GM21360 (cell line): Measurements from ENCODE around the gene WDR83.
"Not testable (repeated sequence)": the region's sequence is repeated elsewhere in the genome, so short reads cannot be mapped to it uniquely, and the experiment has no call there.

Experiments used
- ATAC-seq: cut with Tn5 transposase; IDR thresholded peaks from one replicate; pipeline ENCODE4 v1.9.1; 2021; ENCODE audit warnings: mild to moderate bottlenecking, moderate library complexity; ENCODE audit not compliant: unreplicated experiment

Gene WDR83

GRCh38 chr19:12711187-12711586 is 44.6 kb downstream of the WDR83 start:
- ATAC-seq, result no peak

DNA sequence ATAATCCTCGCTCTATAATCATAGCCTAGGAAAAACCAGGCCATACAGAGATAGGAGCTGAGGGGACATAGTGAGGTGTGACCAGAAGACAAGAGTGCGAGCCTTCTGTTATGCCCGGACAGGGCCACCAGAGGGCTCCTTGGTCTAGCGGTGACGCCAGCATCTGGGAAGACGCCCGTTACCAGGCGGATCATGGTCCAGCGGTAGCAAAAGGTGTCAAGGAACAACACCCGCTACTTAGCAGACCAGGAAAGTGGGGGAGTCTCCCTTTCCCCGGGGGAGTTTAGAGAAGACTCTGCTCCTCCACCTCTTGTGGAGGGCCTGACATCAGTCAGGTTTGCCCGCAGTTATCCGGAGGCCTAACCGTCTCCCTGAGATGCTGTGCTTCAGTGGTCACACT is 45.5 kb downstream of the WDR83 start:
- not testable (repeated sequence) for ATAC-seq

- not testable (repeated sequence) for ATAC-seq
Measured at GRCh38 chr19:12713304-12713703, 46.7 kb downstream of the WDR83 start.

DNA sequence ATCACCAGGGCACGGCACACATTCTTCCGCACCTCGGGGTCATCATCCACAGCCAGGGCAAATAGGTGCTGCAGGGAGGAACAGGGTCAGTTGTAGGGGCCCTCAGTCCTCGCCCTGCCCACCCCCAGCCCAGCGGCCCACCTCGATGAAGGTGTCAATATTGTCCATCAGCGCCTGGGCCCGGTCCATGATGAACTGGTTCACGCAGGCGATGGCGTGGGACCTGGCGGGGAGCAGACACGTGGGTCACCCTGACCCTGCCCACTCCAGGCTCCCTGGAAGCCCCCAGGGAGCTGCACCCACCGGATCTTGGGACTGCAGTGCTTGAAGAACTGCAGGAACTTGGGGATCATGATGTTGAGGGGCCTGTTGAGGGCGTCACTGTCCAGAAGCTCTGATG is 48.5 kb downstream of the WDR83 start:
- ATAC-seq, result no peak

DNA sequence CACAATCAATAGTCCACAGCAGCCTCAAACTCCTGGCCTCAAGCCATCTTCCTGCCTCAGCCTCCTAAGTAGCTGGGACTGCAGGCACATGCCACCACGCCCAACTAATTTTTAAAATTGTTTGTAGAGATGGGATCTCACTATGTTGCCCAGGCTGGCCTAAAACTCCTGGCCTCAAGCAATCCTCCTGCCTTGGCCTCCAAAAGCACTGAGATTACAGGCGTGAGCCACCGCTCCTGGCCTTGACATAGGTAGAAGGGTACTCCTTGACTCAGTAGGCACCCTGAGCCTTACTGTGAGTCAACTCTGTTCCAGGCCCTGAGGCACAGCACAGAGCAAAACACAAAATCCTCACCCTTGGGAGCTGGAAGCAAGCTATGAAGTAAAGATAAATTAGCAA is 49.3 kb downstream of the WDR83 start:
- ATAC-seq, result no peak

GRCh38 chr19:12720296-12720695 is 53.7 kb downstream of the WDR83 start:
- no peak for ATAC-seq

- no peak for ATAC-seq
Measured at GRCh38 chr19:12720851-12721655, 54.4 kb downstream of the WDR83 start.

DNA sequence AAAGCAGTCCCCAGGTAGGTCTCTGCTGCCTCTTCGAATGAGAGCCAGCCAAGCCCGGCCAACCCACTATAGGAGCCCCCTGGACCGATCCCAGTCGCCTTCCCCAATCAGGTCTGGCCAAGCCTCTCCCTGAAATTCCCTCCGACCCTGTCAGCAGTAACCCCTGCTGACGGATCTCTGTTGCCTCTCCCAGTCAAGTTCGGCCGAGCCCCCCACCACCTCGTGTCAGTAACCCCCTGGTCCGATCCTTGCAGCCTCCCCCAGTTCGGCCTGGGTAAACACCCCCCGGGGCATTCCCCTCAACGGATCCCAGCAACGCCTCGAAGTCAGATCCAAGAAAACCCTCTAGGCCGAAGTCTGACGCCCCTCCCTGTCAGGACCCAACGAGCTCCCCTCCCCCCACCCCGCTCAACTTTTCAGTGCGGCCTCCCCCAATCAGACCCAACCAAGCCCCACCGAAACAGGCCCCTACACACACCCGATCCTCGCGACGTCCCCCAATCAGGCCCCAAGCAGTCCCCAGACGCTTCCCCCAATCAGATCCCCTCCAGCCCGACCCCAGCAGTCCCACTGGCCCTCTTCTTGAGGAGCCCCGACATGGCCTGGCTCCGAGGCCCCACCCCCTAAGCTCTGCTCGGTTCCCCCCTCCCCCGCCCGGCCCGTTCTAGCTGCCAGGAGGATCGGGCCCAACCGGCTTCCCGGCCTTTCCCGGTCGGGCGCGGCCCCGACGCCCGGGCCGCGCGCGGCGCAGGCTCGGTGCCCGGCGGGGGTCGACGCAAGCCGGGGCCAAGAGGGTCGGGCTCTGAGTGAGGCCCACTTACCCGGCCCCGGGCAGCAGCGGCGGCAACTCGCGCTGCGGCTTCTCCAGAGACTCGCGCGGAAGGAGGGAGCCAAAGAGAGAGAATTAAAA is 55.3 kb downstream of the WDR83 start:
- peak; percentile 19 for ATAC-seq

DNA sequence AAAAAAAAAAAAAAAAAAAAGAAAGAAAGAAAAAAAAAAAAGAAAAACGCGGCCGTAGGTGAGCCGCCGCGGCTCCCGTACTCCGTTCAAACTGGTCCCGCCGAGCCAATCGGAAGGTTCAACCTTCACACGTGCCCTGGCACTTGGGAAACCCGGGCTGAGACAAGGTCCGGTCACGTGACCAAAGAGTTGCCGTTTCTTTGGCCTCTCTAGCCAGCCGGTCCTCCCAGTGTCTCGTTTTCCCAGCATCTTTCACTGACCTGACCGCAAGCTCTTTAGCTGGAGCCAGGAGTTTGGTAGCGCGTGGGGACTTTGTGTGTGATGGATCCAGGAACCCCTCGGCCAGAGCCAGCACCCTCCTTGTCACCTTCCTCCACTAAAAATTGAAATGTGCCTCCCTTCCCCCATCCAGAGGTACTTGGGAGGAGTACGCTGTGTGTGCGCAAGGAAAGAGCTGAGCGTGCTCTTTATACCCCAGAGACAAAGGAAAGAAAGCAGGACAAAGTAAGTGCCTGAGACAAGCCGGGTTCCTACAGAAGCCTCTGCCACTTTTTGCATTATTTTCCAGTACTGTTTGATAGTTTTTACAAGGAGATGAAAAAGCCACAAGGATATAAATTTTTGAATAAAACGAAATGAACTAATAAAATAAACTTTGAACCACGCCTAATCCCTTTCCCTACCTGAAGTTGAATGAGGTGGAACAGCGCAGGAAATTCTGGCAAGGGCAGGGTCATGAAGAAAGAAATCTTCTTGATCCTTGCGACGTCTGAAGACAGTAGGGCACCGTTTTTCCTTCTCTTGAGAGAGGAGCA is 56.2 kb downstream of the WDR83 start:
- ATAC-seq, result peak; percentile 77

- no peak for ATAC-seq
Measured at GRCh38 chr19:12723381-12723640, 56.7 kb downstream of the WDR83 start.

DNA sequence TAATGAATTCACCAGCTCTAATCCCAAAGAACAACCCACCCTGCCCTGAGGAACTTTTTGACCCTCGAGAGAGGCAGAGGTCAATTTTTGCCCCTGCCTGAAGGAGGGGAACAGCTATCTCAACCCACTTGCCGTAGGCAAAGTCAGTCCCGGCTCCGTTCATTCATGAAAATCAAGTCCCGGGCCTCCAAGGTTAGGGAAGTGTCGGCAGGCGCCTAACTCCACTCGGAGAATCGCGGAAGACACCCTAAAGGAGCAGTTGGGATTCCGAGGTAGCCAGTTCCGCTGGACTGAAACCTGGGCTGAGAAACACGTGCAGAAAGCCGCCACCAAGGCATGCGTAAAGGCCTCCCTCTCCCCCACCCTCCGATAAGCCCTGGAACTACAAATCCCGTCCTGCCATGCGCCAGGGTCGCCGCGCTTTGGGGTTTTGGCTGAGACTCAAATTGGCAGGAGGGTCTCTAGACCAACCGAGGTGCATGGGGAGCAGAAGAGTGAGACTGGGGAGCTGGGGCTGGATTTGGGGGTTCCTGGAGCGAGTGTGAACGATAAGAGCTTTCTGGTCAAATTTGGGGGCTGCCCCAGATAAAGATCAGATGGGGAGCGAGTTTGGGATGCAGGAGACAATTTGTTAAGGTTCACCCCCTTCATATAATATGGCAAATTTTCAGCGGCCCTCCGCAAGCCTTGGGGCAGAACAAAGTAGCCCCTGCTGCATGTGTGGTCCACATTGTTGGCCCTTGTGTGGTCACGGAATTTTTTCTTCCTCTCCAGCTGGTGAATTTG is 57.2 kb downstream of the WDR83 start, which contains the start of gene TNPO2:
Gene TNPO2, minus strand, starts transcription at position 292 of the 786 bp plus-strand sequence. CDS start 2,955 bp downstream, outside the sequence.
- ATAC-seq, result no peak
